Activated CD8-positive, alpha-beta memory T cell treated with anti-CD3 and anti-CD28 coated beads, Interleukin-2, amount 50 U/mL, for 24 hours (primary cell): ENCODE data around the gene RARS2.
"Not testable (repeated sequence)": the region's sequence is repeated elsewhere in the genome, so short reads cannot be mapped to it uniquely, and the experiment has no call there.

ENCODE experiments used
- DNase-seq: peaks from one replicate; pipeline ENCODE4 v3.0.0-alpha.2; 2020; ENCODE audit errors: extremely low read depth

RARS2 gene

DNA sequence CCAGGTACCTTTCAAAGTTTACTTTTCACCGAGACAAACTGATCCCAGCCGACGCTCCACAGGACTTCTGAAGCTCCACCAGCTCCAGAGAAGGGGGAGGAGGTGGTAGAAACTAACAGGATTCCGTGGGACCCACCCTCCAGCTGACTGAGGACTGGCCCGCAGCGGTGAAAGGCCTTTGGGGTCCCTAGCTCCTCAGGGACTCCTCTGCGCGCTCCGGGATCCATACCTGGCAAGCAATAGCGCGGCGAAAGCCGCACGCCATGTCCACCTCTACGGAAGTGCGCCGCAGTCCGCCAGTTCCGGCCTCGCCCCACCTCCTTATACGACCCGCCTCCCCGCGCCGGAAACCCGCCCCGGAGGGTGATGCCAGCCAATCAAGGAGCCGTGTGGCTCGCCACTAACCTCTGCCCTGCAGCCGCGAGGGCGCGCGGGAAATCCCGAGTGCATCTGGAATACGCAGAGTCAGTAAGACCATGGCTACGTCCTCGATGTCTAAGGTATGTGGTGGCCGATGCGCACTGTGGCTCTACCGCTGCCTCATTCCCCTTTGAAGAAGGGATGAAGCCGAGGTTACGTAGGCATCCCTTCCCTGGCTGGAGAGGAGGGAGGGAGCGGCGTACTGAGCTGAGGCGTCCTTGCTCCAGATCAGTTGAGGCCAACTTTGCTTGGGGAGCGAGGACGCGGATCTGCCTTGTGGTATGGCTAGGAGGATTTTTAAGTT is at the start of gene RARS2, which contains the start of gene ORC3:
Gene RARS2 (minus strand): TSS at position 295 of the 724 bp plus-strand sequence. CDS start 30 bp downstream, at position 265.
Gene ORC3 (plus strand): TSS at position 443 of the 724 bp plus-strand sequence. CDS start 34 bp downstream, at position 477.
- DNase-seq = peak; percentile 90

DNA sequence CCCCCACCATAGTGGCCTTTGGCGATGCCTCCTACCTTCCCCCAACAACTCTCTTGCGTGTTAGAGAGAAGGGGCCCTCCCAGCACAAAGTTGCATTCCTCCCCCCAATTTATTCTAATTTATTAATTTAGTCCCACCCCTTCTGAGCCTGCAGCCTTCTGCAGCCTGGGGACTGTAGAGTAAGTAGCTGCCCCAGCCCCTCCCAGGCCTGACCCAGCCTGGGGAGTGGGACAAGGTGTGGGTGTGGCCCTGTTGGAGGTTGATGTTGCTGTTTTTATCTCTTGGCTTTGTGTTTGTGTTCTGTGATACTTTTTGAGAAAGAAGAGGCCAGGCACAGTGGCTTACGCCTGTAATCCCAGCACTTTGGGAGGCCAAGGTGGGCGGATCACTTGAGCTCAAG is 49.6 kb upstream of the RARS2 start:
- no peak for DNase-seq

GRCh38 chr6:87637106-87637505 is 47.3 kb upstream of the RARS2 start:
- DNase-seq = no peak

DNA sequence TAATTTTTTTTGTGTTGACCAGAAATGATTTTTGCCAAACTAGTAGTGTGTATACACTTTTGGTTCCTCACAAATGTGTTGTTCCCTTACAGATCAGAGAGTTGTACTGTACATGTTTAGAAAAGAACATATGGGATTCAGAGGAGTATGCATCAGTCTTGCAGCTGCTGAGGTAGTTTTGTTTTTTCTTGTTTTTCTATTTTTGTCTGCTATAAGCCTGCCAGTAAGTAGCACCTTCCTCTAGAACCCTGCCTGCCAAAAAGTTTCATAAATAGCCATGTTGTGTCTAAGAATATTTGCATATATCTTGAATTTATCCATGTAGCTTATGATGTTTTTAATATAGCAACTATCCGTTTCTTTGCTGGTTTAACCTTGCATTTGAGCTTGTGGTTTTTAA is 46.5 kb upstream of the RARS2 start:
- DNase-seq = no peak

DNA sequence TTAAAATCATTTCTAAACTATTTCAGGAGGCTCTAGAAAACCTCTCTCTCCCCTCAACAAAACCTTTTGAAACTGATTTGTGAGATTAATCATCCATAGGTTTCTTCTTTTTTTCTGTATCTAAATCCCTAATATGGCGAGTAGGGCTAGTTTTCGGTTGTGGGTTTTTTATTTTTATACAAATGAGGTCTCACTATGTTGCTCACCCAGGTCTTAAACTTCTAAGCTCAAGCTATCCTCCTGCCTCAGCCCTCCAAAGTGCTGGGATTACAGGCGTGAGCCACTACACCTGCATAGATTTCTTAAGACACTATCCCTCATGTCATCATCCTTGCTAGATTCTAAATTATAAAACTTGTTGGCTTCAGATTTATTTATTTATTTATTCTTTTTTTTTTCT is 44.1 kb upstream of the RARS2 start:
- DNase-seq = no peak

DNA sequence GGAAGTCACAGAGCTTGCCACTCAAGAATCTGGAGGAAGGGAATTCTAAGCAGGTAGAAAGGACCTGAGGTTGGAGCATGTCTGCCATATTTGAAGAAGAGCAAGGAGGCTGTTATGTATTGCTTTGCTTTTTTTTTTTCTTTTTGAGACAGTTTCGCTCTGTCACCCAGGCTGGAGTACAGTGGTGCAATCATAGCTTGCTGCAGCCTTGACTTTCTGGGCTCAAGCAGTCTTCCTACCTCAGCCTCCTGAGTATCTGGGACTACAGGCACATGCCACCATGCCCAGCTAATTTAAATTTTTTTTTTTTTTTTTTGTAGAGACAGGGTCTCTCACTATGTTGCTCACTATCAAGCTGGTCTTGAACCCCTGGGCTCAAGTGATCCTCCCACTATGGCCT is 41.0 kb upstream of the RARS2 start:
- no peak for DNase-seq

DNA sequence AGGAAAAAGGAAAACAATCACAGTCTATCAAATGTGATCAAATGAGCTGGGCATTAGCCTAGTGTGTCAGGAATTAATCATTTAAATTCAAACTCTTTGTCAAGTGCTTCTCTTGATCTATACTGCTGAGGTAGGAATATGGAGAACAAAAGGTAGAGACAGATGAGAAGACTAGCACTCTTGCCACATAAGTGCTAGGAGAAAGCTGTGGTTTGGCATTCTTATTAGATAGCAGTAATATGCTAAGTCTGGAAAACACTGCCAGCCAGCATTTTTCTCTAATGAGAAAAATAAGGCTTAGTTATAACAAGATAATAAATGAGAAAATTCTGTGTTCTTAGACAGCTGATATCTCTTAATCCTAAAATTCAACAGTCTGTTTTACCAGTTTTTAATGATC is 39.1 kb upstream of the RARS2 start:
- DNase-seq = no peak

DNA sequence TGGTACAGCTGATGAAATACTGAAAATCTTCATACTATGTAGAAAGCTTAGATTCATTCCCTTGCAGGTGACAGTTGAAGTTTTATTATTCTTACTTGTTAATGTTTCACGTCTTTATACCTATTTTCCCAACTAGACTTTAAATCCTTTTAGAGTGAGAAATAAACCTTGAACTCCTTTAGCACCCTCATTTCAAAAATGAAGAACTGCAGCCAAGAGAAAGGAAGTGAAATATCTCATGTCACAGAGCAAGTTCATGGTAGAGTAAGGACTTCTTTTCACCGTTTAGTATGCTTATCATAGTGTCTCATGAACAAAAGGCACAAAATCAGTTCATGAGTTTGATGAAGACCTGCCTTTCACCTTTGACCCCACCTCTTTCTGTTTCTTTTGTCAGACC is 38.6 kb upstream of the RARS2 start:
- DNase-seq = no peak

GRCh38 chr6:87623248-87623647 is 33.5 kb upstream of the RARS2 start:
- DNase-seq = no peak

DNA sequence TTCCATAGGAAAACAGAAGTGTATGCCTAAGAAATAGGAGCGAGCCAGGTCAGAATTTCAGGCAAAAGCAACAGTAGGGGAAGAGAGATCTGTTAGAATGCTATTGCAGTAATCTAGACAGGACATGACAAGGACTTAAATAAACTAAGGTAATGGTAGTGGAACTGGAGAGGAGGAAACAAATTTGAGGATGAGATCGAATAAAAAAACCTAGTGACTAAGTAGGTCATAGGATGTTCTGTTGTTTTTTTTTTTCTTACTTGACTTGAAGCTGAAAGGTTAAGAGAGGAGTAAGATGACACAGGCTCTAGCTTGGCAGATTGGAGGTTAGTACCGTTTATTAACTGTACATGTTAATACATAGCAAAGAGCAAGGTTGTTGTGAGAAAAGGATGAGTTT is 28.7 kb upstream of the RARS2 start:
- DNase-seq = no peak

DNA sequence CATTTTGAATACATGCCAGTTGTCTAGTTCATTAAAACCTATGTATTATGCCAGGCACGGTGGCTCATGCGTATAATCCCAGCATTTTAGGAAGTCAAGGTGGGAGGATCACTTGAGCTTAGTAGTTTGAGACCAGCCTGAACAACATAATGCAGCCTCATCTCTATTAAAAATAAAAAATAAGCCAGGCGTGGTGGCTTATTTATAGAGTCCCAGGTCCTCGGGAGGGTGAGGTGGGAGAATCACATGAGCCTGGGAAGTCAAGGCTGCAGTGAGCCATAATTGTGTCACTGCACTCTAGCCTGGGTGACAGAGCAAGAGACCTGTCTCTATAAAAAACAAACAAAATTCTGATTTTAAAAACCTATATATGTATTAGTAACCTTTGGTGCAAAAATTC is 27.6 kb upstream of the RARS2 start:
- DNase-seq = no peak

DNA sequence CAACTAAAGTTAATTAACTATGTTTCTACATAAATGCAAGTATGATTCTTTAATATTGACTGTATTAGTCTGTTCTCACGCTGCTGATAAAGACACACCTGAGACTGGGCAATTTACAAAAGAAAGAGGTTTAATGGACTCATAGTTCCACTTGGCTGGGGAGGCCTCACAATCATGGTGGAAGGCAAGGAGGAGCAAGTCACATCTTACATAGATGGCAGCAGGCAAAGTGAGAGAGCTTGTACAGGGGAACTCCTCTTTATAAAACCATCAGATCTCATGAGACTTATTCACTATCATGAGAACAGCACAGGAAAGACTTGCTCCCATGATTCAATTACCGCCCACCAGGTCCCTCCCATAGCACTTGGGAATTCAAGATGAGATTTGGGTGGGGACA is 23.2 kb upstream of the RARS2 start:
- not testable (repeated sequence) for DNase-seq

DNA sequence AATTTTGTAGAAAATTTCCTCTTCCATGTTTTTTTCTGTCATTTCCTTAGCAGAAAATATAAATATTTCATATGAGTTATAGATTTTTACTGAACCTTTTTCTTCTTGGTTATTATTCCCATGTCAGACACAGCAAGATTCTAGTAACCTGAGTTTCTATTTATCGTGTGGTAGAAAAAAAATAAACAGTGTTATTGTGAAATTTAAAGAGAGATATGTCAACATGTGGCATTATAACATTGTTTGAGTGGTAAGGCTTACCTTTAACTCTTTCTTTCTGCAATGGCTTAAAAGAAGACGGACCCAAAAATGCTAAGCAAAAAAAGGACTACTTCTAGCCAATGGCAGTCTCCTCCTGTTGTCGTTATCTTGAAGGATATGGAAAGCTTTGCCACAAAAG is 19.0 kb upstream of the RARS2 start:
- DNase-seq = no peak

GRCh38 chr6:87606199-87606598 is 16.4 kb upstream of the RARS2 start:
- DNase-seq = no peak

DNA sequence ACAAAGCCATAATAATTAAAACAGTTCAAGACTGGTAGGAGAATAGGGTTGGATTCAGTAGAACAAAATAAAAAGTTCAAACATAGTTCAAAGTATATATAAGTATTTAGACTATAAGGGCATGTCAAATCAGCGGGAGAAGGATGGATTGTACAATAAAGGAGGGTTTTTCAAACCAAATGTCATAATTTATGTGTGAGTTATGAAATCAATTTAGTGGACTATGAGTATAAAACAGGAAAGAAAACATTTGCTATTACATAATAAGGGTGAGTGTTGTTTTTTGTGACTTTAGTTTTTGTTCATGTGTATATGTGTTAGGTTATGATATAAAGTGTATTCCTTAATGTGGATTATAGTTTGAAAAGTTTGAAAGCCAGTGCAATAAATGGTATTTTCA is 10.8 kb upstream of the RARS2 start:
- no peak for DNase-seq

GRCh38 chr6:87590990-87591389 is 1.2 kb upstream of the RARS2 start:
- no peak for DNase-seq

DNA sequence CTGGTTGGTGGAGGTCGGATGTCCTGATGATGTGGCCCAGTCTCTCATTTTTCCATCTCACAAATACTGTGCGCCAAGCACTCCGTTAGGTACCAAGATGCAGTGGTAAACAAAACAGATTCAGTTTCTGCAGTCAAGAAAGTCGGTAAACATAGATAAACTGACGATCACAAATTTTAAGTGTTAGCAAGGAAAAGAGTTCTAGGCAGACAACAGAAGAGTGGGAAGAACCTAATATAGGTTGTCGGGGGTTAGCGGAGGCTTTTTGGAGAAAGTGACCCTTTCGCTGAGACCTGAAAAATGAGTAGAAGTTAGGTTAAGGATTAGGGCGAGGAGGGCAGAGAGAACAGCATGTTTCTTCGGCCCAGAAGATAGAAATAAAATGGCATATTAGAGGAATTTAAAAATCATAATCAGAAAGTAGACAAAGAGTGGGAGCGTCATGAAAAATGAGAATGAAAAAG is 662 bp upstream of the RARS2 start:
- no peak for DNase-seq

DNA sequence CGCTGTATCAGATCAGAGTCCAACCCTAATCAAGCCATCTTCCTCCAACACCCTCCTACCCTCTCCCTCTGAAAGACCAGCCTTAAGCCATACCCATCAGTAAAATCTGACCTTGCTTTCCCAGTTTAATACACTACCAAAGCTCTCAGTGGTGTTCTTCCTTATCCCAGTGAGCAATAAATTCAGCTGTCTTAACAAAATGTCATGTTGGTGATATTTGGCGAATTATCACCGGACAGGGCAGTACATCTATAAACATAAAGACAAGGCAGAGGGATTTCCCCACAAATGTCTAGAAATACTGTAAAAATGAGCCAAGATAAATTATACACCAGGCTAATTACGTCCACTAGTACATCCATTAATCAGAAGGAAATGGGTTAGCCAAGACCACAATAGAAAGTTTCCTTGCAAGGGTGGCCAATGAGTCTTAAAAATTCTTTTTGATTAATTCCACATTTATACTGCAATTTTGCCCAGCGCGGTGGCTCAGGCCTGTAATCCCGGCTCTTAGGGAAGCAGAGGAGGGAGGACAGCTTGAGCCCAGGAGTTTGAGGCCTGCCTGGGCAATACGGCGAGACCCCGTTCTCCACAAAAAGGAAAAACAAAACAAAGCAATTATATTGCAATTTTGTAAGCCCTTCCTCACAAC is 905 bp downstream of the RARS2 start:
- no peak for DNase-seq

DNA sequence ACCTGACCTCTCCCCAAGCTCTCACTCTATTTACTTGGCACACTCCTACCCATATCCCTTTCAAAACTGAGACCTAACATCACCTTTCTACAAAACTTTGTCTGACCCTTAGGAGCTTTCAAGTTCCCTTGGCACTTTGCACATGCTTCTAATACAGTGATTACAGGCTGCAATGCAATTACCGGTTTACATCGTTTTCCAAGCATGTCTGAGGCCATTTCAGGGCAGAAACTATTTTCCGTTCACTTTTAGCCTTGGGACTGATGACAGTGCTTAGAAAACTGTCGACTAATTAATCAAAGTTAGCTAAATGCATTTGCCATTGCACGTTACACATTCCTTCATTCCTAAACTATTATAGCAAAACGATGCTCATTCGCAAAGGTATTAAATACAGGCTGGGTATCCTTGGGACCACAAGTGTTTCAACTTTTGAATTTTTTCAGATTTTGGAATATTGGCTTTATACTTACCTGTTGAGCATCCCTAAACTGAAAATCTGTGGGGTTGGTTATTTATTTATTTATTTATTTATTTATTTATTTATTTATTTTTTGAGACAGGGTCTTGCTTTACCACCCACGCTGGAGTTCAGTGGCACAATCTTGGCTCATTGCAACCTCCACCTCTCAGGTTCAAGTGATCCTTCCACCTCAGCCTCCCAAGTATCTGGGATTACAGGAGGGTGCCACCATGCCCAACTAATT is 3.3 kb downstream of the RARS2 start:
- no peak for DNase-seq

DNA sequence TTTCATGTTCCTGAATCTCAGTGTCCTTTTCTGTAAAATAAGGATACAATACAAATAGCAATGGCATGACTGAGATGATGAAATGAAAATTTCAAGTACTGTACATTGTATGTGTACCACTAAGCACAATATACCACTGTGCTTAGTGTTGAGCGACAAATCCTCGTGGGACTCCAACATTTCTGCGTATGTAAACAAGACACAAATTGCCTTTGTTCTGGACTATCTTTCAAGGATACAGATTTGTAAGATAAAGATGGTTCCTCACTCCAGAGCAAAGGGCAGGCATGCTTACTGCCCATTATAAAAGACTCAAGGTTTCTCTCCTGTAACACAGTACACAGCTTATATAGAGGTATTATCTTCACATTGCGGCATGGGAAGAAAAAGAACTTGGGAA is 6.0 kb downstream of the RARS2 start:
- no peak for DNase-seq

DNA sequence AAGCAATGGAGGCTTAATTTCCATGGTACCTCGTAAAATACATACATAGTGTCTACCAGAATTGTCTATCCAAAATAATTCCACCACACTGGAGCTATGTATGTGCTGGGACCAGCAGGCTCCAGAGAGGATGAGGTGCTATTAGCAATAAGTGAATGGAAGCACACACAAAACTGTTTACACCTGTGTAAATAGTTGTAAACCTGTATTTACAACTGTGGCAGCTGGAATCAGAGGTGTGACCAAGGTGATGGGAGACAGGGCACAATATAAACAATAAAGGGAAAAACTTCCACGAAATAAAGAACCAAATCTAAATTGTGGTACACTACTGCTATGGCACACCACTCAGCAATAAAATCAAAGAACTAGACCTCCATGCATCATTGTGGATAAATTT is 14.4 kb downstream of the RARS2 start:
- DNase-seq = no peak

- no peak for DNase-seq
Measured at GRCh38 chr6:87574237-87574804, 15.5 kb downstream of the RARS2 start.
